Measurements from ENCODE around the gene RANBP17.
"Not testable (repeated sequence)": the region's sequence is repeated elsewhere in the genome, so short reads cannot be mapped to it uniquely, and the experiment has no call there.

Gene RANBP17

GRCh38 chr5:171175746-171176145, 313.9 kb downstream of the RANBP17 start:
- no peak for TF ChIP-seq CTCF (IDR thresholded peaks at IDR 0.05; ENCODE audit: low read depth, low read length, missing control alignments)
- H3K4me3 ChIP-seq (ENCODE audit: low read depth, low read length) = no peak overlapping the region
- no peak for DNase-seq (ENCODE audit: low read depth)

GRCh38 chr5:171178190-171178589, 316.4 kb downstream of the RANBP17 start:
- not testable (repeated sequence) for H3K4me3 ChIP-seq (ENCODE audit: low read depth, low read length); DNase-seq (ENCODE audit: low read depth)

- DNase-seq (ENCODE audit: low read depth) = no peak
- no peak for TF ChIP-seq CTCF (IDR thresholded peaks at IDR 0.05; ENCODE audit: low read depth, low read length, missing control alignments)
- H3K4me3 ChIP-seq (ENCODE audit: low read depth, low read length) = no peak overlapping the region
Measured at GRCh38 chr5:171188016-171188415, 326.2 kb downstream of the RANBP17 start.

- H3K4me3 ChIP-seq (ENCODE audit: low read depth, low read length) = no peak overlapping the region
- no peak for DNase-seq (ENCODE audit: low read depth)
- TF ChIP-seq CTCF (IDR thresholded peaks at IDR 0.05; ENCODE audit: low read depth, low read length, missing control alignments) = no peak
Measured at GRCh38 chr5:171189442-171189841, 327.6 kb downstream of the RANBP17 start.

GRCh38 chr5:171192111-171192510, 330.3 kb downstream of the RANBP17 start:
- no peak for DNase-seq (ENCODE audit: low read depth)
- TF ChIP-seq CTCF (IDR thresholded peaks at IDR 0.05; ENCODE audit: low read depth, low read length, missing control alignments) = no peak
- H3K4me3 ChIP-seq (ENCODE audit: low read depth, low read length) = no peak overlapping the region

GRCh38 chr5:171201310-171201709, 339.5 kb downstream of the RANBP17 start:
- no peak for DNase-seq (ENCODE audit: low read depth)
- TF ChIP-seq CTCF (IDR thresholded peaks at IDR 0.05; ENCODE audit: low read depth, low read length, missing control alignments) = no peak
- no peak overlapping the region for H3K4me3 ChIP-seq (ENCODE audit: low read depth, low read length)

- no peak overlapping the region for H3K4me3 ChIP-seq (ENCODE audit: low read depth, low read length)
- no peak for DNase-seq (ENCODE audit: low read depth)
- TF ChIP-seq CTCF (IDR thresholded peaks at IDR 0.05; ENCODE audit: low read depth, low read length, missing control alignments) = no peak
Measured at GRCh38 chr5:171205375-171205774, 343.6 kb downstream of the RANBP17 start.
